Immature natural killer cell (primary cell): ENCODE measurements around the gene CYP19A1. TPM values are rescaled to one million over a fixed set of nuclear protein-coding genes. Genes with fewer than 3 reads are reported as not detected.

Source experiments
- DNase-seq, 3 donors: peaks; one replicate each; pipeline ENCODE4 v3.0.0; 2022; ENCODE audit warnings: mixed read lengths in 1 of 3
- H3K27ac Mint-ChIP-seq, 6 donors: one replicate each; pipeline ENCODE4 v1.8.0; 2020; ENCODE audit warnings: mixed read lengths in 6 of 6, mild to moderate bottlenecking in 5 of 6, inconsistent platforms in 4 of 6, moderate library complexity in 3 of 6
- H3K27me3 Mint-ChIP-seq, 3 donors: one replicate each; pipeline ENCODE4 v1.8.0; 2020 to 2021; ENCODE audit warnings: low read depth in 3 of 3, mild to moderate bottlenecking in 3 of 3, mixed read lengths in 3 of 3, moderate library complexity in 3 of 3, inconsistent platforms in 1 of 3
- H3K36me3 Mint-ChIP-seq, 3 donors: one replicate each; pipeline ENCODE4 v1.8.0; 2020; ENCODE audit warnings: mixed read lengths in 3 of 3, inconsistent platforms in 2 of 3, mild to moderate bottlenecking in 2 of 3
- H3K4me1 Mint-ChIP-seq, 2 donors: one replicate each; pipeline ENCODE4 v1.8.0; 2020; ENCODE audit warnings: inconsistent platforms in 2 of 2, mild to moderate bottlenecking in 2 of 2, mixed read lengths in 2 of 2, moderate library complexity in 1 of 2
- H3K4me3 Mint-ChIP-seq, 5 donors: one replicate each; pipeline ENCODE4 v1.8.0; 2020; ENCODE audit warnings: mild to moderate bottlenecking in 5 of 5, mixed read lengths in 5 of 5, inconsistent platforms in 3 of 5, moderate library complexity in 3 of 5
- H3K9me3 Mint-ChIP-seq, 6 donors: one replicate each; pipeline ENCODE4 v1.8.0; 2020; ENCODE audit warnings: mild to moderate bottlenecking in 6 of 6, mixed read lengths in 6 of 6, inconsistent platforms in 4 of 6, moderate library complexity in 3 of 6
- polyA plus RNA-seq, 3 donors: library from polyadenylated mRNA; unstranded; fragments of 300-500 nt; fragmentation: Illumina TruSeq; gene quantifications; one replicate each; pipeline ENCODE4 v1.2.3, GENCODE V29; 2021

Gene CYP19A1
- polyA plus RNA-seq, 3 donors from 2014 or later: not detected

- DNase-seq: no peak
- Mint-ChIP-seq H3K36me3 (no peaks in the 10 kb centered on the region), H3K27me3 (peaks cover 2 to 5% (median 4%) of the 10 kb centered on the region in 3 donors), H3K27ac (no peak overlapping the region), H3K4me3 (no peak overlapping the region), H3K9me3 (peaks cover 0 to 3% (median 0%) of the 10 kb centered on the region in 6 donors), H3K4me1 (no peaks in the 10 kb centered on the region)
Observed at GRCh38 chr15:51205050-51205975, 133.1 kb downstream of the CYP19A1 start.

- H3K4me3 Mint-ChIP-seq: no peak overlapping the region
- no peaks in the 10 kb centered on the region for H3K4me1 Mint-ChIP-seq
- H3K9me3 Mint-ChIP-seq: no peaks in the 10 kb centered on the region
- H3K27me3 Mint-ChIP-seq: peaks cover 4 to 5% (median 4%) of the 10 kb centered on the region in 3 donors
- DNase-seq: no peak
- no peaks in the 10 kb centered on the region for H3K36me3 Mint-ChIP-seq
- no peak overlapping the region for H3K27ac Mint-ChIP-seq
Observed at GRCh38 chr15:51203797-51204196, 134.6 kb downstream of the CYP19A1 start.

- no peak overlapping the region for H3K4me3 Mint-ChIP-seq
- H3K27me3 Mint-ChIP-seq: peaks cover 4 to 5% (median 4%) of the 10 kb centered on the region in 3 donors
- H3K9me3 Mint-ChIP-seq: no peaks in the 10 kb centered on the region
- no peak for DNase-seq
- no peaks in the 10 kb centered on the region for H3K4me1 Mint-ChIP-seq
- no peaks in the 10 kb centered on the region for H3K36me3 Mint-ChIP-seq
- no peak overlapping the region for H3K27ac Mint-ChIP-seq
Observed at GRCh38 chr15:51202783-51203182, 135.6 kb downstream of the CYP19A1 start.

GRCh38 chr15:51201581-51201980, 136.8 kb downstream of the CYP19A1 start:
- H3K4me3 Mint-ChIP-seq: no peak overlapping the region

GRCh38 chr15:51200792-51201191, 137.6 kb downstream of the CYP19A1 start:
- no peaks in the 10 kb centered on the region for H3K9me3 Mint-ChIP-seq
- H3K36me3 Mint-ChIP-seq: no peaks in the 10 kb centered on the region
- peaks cover 2 to 4% (median 4%) of the 10 kb centered on the region in 3 donors for H3K27me3 Mint-ChIP-seq
- no peak overlapping the region for H3K27ac Mint-ChIP-seq
- no peak overlapping the region for H3K4me3 Mint-ChIP-seq
- no peaks in the 10 kb centered on the region for H3K4me1 Mint-ChIP-seq
- DNase-seq: no peak

More at GRCh38 chr15:51201581-51201980, 136.8 kb downstream of the CYP19A1 start:
- no peak for DNase-seq
- H3K9me3 Mint-ChIP-seq: no peaks in the 10 kb centered on the region
- no peak overlapping the region for H3K27ac Mint-ChIP-seq
- H3K4me1 Mint-ChIP-seq: no peaks in the 10 kb centered on the region
- peaks cover 4 to 5% (median 4%) of the 10 kb centered on the region in 3 donors for H3K27me3 Mint-ChIP-seq
- no peaks in the 10 kb centered on the region for H3K36me3 Mint-ChIP-seq

GRCh38 chr15:51199541-51199940, 138.9 kb downstream of the CYP19A1 start:
- H3K4me3 Mint-ChIP-seq: no peak overlapping the region
- no peaks in the 10 kb centered on the region for H3K36me3 Mint-ChIP-seq
- H3K27ac Mint-ChIP-seq: no peak overlapping the region
- H3K27me3 Mint-ChIP-seq: peaks cover 2 to 4% (median 4%) of the 10 kb centered on the region in 3 donors
- no peak for DNase-seq
- no peaks in the 10 kb centered on the region for H3K9me3 Mint-ChIP-seq
- H3K4me1 Mint-ChIP-seq: no peaks in the 10 kb centered on the region

GRCh38 chr15:51198701-51199232, 139.6 kb downstream of the CYP19A1 start:
- H3K36me3 Mint-ChIP-seq: no peaks in the 10 kb centered on the region
- no peak overlapping the region for H3K4me3 Mint-ChIP-seq
- peaks cover 2 to 7% (median 4%) of the 10 kb centered on the region in 3 donors for H3K27me3 Mint-ChIP-seq
- no peaks in the 10 kb centered on the region for H3K4me1 Mint-ChIP-seq
- no peak overlapping the region for H3K27ac Mint-ChIP-seq
- no peaks in the 10 kb centered on the region for H3K9me3 Mint-ChIP-seq
- no peak for DNase-seq

GRCh38 chr15:51195459-51195858, 142.9 kb downstream of the CYP19A1 start:
- no peaks in the 10 kb centered on the region for H3K4me1 Mint-ChIP-seq
- no peak for DNase-seq
- H3K4me3 Mint-ChIP-seq: no peak overlapping the region
- H3K36me3 Mint-ChIP-seq: no peaks in the 10 kb centered on the region
- no peaks in the 10 kb centered on the region for H3K9me3 Mint-ChIP-seq
- H3K27ac Mint-ChIP-seq: no peak overlapping the region
- peaks cover 3 to 14% (median 3%) of the 10 kb centered on the region in 3 donors for H3K27me3 Mint-ChIP-seq

- peaks cover 2 to 16% (median 3%) of the 10 kb centered on the region in 3 donors for H3K27me3 Mint-ChIP-seq
- H3K4me1 Mint-ChIP-seq: no peaks in the 10 kb centered on the region
- no peak overlapping the region for H3K4me3 Mint-ChIP-seq
- no peak for DNase-seq
- H3K27ac Mint-ChIP-seq: no peak overlapping the region
- no peaks in the 10 kb centered on the region for H3K9me3 Mint-ChIP-seq
- no peaks in the 10 kb centered on the region for H3K36me3 Mint-ChIP-seq
Observed at GRCh38 chr15:51193979-51194378, 144.4 kb downstream of the CYP19A1 start.

GRCh38 chr15:51193526-51193925, 144.9 kb downstream of the CYP19A1 start:
- Mint-ChIP-seq H3K36me3 (no peaks in the 10 kb centered on the region), H3K9me3 (no peaks in the 10 kb centered on the region), H3K27ac (no peak overlapping the region), H3K4me1 (no peaks in the 10 kb centered on the region), H3K27me3 (peaks cover 2 to 16% (median 3%) of the 10 kb centered on the region in 3 donors), H3K4me3 (no peak overlapping the region)
- no peak for DNase-seq

GRCh38 chr15:51192521-51193280, 145.7 kb downstream of the CYP19A1 start:
- H3K27ac Mint-ChIP-seq: no peak overlapping the region
- H3K9me3 Mint-ChIP-seq: no peaks in the 10 kb centered on the region
- no peaks in the 10 kb centered on the region for H3K36me3 Mint-ChIP-seq
- peak; percentile 39 to 51 (median 42) for DNase-seq
- H3K4me3 Mint-ChIP-seq: no peak overlapping the region
- H3K27me3 Mint-ChIP-seq: peaks cover 2 to 18% (median 3%) of the 10 kb centered on the region in 3 donors
- H3K4me1 Mint-ChIP-seq: no peaks in the 10 kb centered on the region

GRCh38 chr15:51191766-51192165, 146.6 kb downstream of the CYP19A1 start:
- no peak for DNase-seq
- Mint-ChIP-seq H3K27me3 (peaks cover 2 to 18% (median 5%) of the 10 kb centered on the region in 3 donors), H3K4me1 (no peaks in the 10 kb centered on the region), H3K27ac (no peak overlapping the region), H3K36me3 (no peaks in the 10 kb centered on the region), H3K4me3 (no peak overlapping the region), H3K9me3 (no peaks in the 10 kb centered on the region)

GRCh38 chr15:51191072-51191670, 147.2 kb downstream of the CYP19A1 start:
- no peak overlapping the region for H3K27ac Mint-ChIP-seq
- DNase-seq: no peak
- H3K4me3 Mint-ChIP-seq: no peak overlapping the region
- no peaks in the 10 kb centered on the region for H3K36me3 Mint-ChIP-seq
- H3K27me3 Mint-ChIP-seq: peaks cover 2 to 18% (median 5%) of the 10 kb centered on the region in 3 donors
- H3K9me3 Mint-ChIP-seq: no peaks in the 10 kb centered on the region
- H3K4me1 Mint-ChIP-seq: no peaks in the 10 kb centered on the region
